NCI-H345 treated with DMSO at 0.1 percent for 48 hours (cell line): Measurements from ENCODE around the gene LRRC51.

ENCODE experiments used
- DNase-seq: peaks from one replicate; lab custom pipeline; 2025; ENCODE audit not compliant: unreplicated experiment; lab: John Stamatoyannopoulos, UW

Gene LRRC51

GRCh38 chr11:72080326-72081183 is at the start of gene LRRC51, which contains the start of gene NUMA1:
Gene LRRC51, plus strand, starts transcription at chr11:72080850. Its CDS starts 8,234 bp downstream, at chr11:72089084.
Gene NUMA1, minus strand, starts transcription at chr11:72080542. Its CDS starts 44,599 bp downstream, at chr11:72035943.
- DNase-seq, result peak; percentile 99

GRCh38 chr11:72036687-72037086 is 44.0 kb upstream of the LRRC51 start:
- no peak for DNase-seq

GRCh38 chr11:72037554-72038311 is 42.9 kb upstream of the LRRC51 start:
- DNase-seq, result peak; percentile 17

GRCh38 chr11:72038491-72038890 is 42.2 kb upstream of the LRRC51 start:
- DNase-seq, result no peak

GRCh38 chr11:72039031-72039855 is 41.4 kb upstream of the LRRC51 start:
- DNase-seq, result no peak

GRCh38 chr11:72039856-72040401 is 40.7 kb upstream of the LRRC51 start:
- no peak for DNase-seq

GRCh38 chr11:72040491-72041363 is 39.9 kb upstream of the LRRC51 start:
- DNase-seq, result peak; percentile 96

- peak; percentile 60 for DNase-seq
Measured at GRCh38 chr11:72041364-72042063, 39.1 kb upstream of the LRRC51 start.

GRCh38 chr11:72042064-72042745 is 38.4 kb upstream of the LRRC51 start:
- no peak for DNase-seq

- DNase-seq, result no peak
Measured at GRCh38 chr11:72045849-72046248, 34.8 kb upstream of the LRRC51 start.

- DNase-seq, result no peak
Measured at GRCh38 chr11:72048766-72049460, 31.7 kb upstream of the LRRC51 start.

GRCh38 chr11:72058416-72059034 is 22.1 kb upstream of the LRRC51 start:
- peak; percentile 80 for DNase-seq

GRCh38 chr11:72061739-72062396 is 18.8 kb upstream of the LRRC51 start:
- DNase-seq, result no peak

GRCh38 chr11:72066855-72067254 is 13.8 kb upstream of the LRRC51 start:
- no peak for DNase-seq

- DNase-seq, result no peak
Measured at GRCh38 chr11:72067266-72067665, 13.4 kb upstream of the LRRC51 start.

- no peak for DNase-seq
Measured at GRCh38 chr11:72067676-72068075, 13.0 kb upstream of the LRRC51 start.

GRCh38 chr11:72069200-72069599 is 11.4 kb upstream of the LRRC51 start:
- DNase-seq, result no peak
